HEK293 (cell line): Measurements from ENCODE around the gene CCDC124.

Experiments used
- CTCF ChIA-PET: fragments of 350-600 bp; formaldehyde crosslinking; extraction: SDS; loops from one replicate; lab custom pipeline; 2021; ENCODE audit warnings: antibody characterized with exemption; lab: Yijun Ruan, JAX
- POLR2A ChIA-PET: fragments of 300-600 bp; formaldehyde crosslinking; extraction: SDS; loops from one replicate; lab custom pipeline; 2020; ENCODE audit warnings: antibody characterized with exemption, inconsistent platforms; lab: Yijun Ruan, JAX
- H3K27ac ChIP-seq: fragments of 200-500 bp; sonication (Bioruptor generic); 2 replicates; pipeline ENCODE4 v1.5.1; 2014; ENCODE audit warnings: low read depth, low read length, control low read depth, inconsistent platforms; ENCODE audit errors: extremely low read depth
- H3K36me3 ChIP-seq, 2 experiments: fragments of 200-500 bp in 1 of 2; sonication (Bioruptor generic) in 1 of 2; 1 replicate in 1 of 2; 2 replicates in 1 of 2; pipeline ENCODE4 v1.5.1; 2014 to 2017; ENCODE audit warnings: inconsistent platforms in 2 of 2, low read length in 2 of 2; ENCODE audit not compliant: control insufficient read depth in 2 of 2, insufficient read depth in 1 of 2
- H3K4me1 ChIP-seq: fragments of 200-500 bp; sonication (Bioruptor generic); 2 replicates; pipeline ENCODE4 v1.5.1; 2014; ENCODE audit warnings: mild to moderate bottlenecking, low read length, inconsistent platforms; ENCODE audit not compliant: control insufficient read depth, insufficient read depth
- H3K4me3 ChIP-seq: 2 replicates; pipeline ENCODE4 v1.5.1; 2011; ENCODE audit warnings: low read depth, mild to moderate bottlenecking, control low read depth, low read length, moderate library complexity
- H3K9me3 ChIP-seq: fragments of 200-500 bp; sonication (Bioruptor generic); 2 replicates; pipeline ENCODE4 v1.5.1; 2014; ENCODE audit warnings: low read depth, low read length, inconsistent platforms; ENCODE audit not compliant: control insufficient read depth, insufficient read depth
- FEZF1 ChIP-seq: fragments of 450-650 bp; formaldehyde crosslinking; IDR thresholded peaks from 2 replicates; pipeline ENCODE4 v1.5.1; 2016; ENCODE audit warnings: missing biosample characterization, missing genetic modification characterization
- HOXD13 ChIP-seq: sonication (generic); formaldehyde crosslinking; IDR thresholded peaks from 2 replicates; pipeline ENCODE4 v1.8.0; 2022; ENCODE audit warnings: missing genetic modification reagents, borderline replicate concordance
- IKZF3 ChIP-seq: fragments of 450-650 bp; IDR thresholded peaks from 2 replicates; pipeline ENCODE4 v1.5.0; 2018; ENCODE audit warnings: missing biosample characterization, mild to moderate bottlenecking, missing genetic modification characterization, moderate library complexity
- OSR2 ChIP-seq: fragments of 450-650 bp; formaldehyde crosslinking; IDR thresholded peaks from 2 replicates; pipeline ENCODE4 v1.5.1; 2016; ENCODE audit warnings: missing biosample characterization, missing genetic modification characterization
- PRDM1 ChIP-seq: fragments of 450-650 bp; formaldehyde crosslinking; IDR thresholded peaks from 2 replicates; pipeline ENCODE4; 2016; ENCODE audit warnings: missing biosample characterization, missing genetic modification characterization
- SP2 ChIP-seq: fragments of 450-650 bp; formaldehyde crosslinking; IDR thresholded peaks from 2 replicates; pipeline ENCODE4 v1.5.1; 2016; ENCODE audit warnings: missing biosample characterization, missing genetic modification characterization
- YY2 ChIP-seq: fragments of 450-650 bp; formaldehyde crosslinking; IDR thresholded peaks from 2 replicates; pipeline ENCODE4 v1.5.1; 2016; ENCODE audit warnings: missing biosample characterization, missing genetic modification characterization
- ZBTB17 ChIP-seq: fragments of 450-650 bp; formaldehyde crosslinking; IDR thresholded peaks from 2 replicates; pipeline ENCODE4 v1.5.1; 2016; ENCODE audit warnings: missing biosample characterization, missing genetic modification characterization
- ZBTB20 ChIP-seq: fragments of 450-650 bp; formaldehyde crosslinking; IDR thresholded peaks from 2 replicates; pipeline ENCODE4 v1.5.1; 2016; ENCODE audit warnings: missing biosample characterization, missing genetic modification characterization
- ZBTB48 ChIP-seq: fragments of 450-650 bp; formaldehyde crosslinking; IDR thresholded peaks from 2 replicates; pipeline ENCODE4 v1.5.1; 2016; ENCODE audit warnings: missing biosample characterization, missing genetic modification characterization
- ZBTB8A ChIP-seq: fragments of 450-650 bp; formaldehyde crosslinking; IDR thresholded peaks from 2 replicates; pipeline ENCODE4 v1.5.1; 2016; ENCODE audit warnings: missing biosample characterization, missing genetic modification characterization
- ZFP41 ChIP-seq: fragments of 450-650 bp; formaldehyde crosslinking; IDR thresholded peaks from 2 replicates; pipeline ENCODE4 v1.5.1; 2016; ENCODE audit warnings: missing biosample characterization, missing genetic modification characterization, borderline replicate concordance
- ZNF146 ChIP-seq: fragments of 450-650 bp; formaldehyde crosslinking; IDR thresholded peaks from 2 replicates; pipeline ENCODE4 v1.5.1; 2016; ENCODE audit warnings: missing biosample characterization, missing genetic modification characterization
- ZNF366 ChIP-seq: fragments of 450-650 bp; formaldehyde crosslinking; conservative IDR thresholded peaks from 2 replicates; pipeline ENCODE4 v1.5.1; 2016; ENCODE audit warnings: missing biosample characterization, missing genetic modification characterization
- ZNF529 ChIP-seq: fragments of 450-650 bp; formaldehyde crosslinking; IDR thresholded peaks from 2 replicates; pipeline ENCODE4 v1.5.1; 2017; ENCODE audit warnings: missing genetic modification characterization, missing biosample characterization; ENCODE audit not compliant: insufficient replicate concordance
- ZNF658 ChIP-seq: fragments of 450-650 bp; formaldehyde crosslinking; IDR thresholded peaks from 2 replicates; pipeline ENCODE4; 2016; ENCODE audit warnings: missing biosample characterization, missing genetic modification characterization
- ZNF664 ChIP-seq: fragments of 450-650 bp; formaldehyde crosslinking; IDR thresholded peaks from 2 replicates; pipeline ENCODE4 v1.5.1; 2016; ENCODE audit warnings: missing biosample characterization, missing genetic modification characterization
- ZNF76 ChIP-seq: fragments of 450-650 bp; formaldehyde crosslinking; IDR thresholded peaks from 2 replicates; pipeline ENCODE4; 2016; ENCODE audit warnings: low read depth, missing biosample characterization, missing genetic modification characterization, borderline replicate concordance
- ZSCAN30 ChIP-seq: fragments of 450-650 bp; IDR thresholded peaks from 2 replicates; pipeline ENCODE4 v1.5.1; 2018; ENCODE audit warnings: missing biosample characterization, mild to moderate bottlenecking, missing genetic modification characterization, moderate library complexity
- TF ChIP-seq, protein P1 (sequence below): fragments of 450-650 bp; formaldehyde crosslinking; IDR thresholded peaks from 2 replicates; pipeline ENCODE4 v1.5.1; 2016; ENCODE audit warnings: missing biosample characterization, missing genetic modification characterization, borderline replicate concordance
- TF ChIP-seq, protein P2 (sequence below): fragments of 450-650 bp; formaldehyde crosslinking; IDR thresholded peaks from 2 replicates; pipeline ENCODE4 v1.5.1; 2016; ENCODE audit warnings: missing biosample characterization, missing genetic modification characterization, low read depth
- TF ChIP-seq, protein P3 (sequence below): fragments of 450-650 bp; formaldehyde crosslinking; IDR thresholded peaks from 2 replicates; pipeline ENCODE4 v1.5.1; 2016; ENCODE audit warnings: missing biosample characterization, missing genetic modification characterization

The CCDC124 gene

DNA sequence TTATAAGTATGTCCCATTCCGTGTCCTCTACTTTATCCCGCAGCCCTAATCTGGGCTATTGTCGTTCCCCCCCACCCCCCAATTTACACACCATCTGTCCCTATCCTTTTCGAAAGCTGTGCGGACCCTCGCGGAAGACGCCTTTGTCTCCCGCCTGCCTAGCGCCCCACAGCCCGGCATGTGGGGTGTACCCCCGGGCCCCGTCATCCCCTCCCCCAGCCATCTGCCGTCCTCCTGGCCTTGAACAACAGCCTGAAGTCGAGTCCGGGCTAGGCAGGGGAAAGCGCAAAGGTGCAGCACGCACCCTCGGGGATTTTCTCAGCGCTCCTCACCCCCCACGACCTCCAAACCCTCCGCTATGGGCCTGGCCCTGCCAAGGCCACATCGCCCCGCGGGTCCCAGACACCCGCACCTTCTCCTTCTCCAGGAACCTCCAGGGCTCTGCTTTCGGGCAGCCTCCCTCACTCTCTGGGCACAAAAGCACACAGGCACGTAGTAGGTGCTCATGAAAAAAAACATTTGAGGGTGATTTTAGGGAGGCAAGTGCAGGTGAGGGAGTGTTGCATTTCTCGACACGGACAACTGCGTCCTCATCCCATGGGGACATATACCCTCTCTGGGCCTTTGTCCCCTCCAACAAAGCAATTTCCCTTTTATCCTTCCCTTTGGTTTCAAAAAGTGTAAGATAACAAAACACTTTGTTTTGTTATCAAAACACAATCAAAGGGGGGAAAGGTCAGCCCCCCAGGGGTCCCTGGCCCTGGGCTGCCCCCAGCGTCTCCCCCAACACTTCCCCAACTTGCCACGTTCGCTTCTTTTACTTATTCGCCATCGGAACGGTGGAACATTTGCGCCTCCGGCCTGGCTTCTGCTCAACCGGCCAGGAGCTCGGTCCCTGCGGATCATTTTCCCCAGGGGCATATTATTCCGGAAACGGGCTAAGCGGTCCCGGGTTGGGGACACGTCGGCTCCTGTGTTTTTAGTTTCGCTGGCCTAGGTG is 16.4 kb downstream of the CCDC124 start:
- ChIA-PET CTCF (interaction anchor here (0.8 to 9.4 kb wide), 2 partner anchors 11 to 48 kb away, joined by 3 to 92 read pairs; no protein-coding TSS in a partner anchor), POLR2A (interaction anchor here (0.5 to 2.2 kb wide), 5 partner anchors 38 to 461 kb away, joined by 3 to 5 read pairs (median 4); no protein-coding TSS in a partner anchor)
- H3K27ac ChIP-seq: no peak overlapping the region
- peaks cover 6% of the 10 kb centered on the region; the same call in 1 of the 2 replicates for H3K4me1 ChIP-seq
- peaks cover 0 to 8% of the 10 kb centered on the region in 2 experiments; a peak in 1 of 3 replicates for H3K36me3 ChIP-seq
- TF ChIP-seq, protein P1, sequence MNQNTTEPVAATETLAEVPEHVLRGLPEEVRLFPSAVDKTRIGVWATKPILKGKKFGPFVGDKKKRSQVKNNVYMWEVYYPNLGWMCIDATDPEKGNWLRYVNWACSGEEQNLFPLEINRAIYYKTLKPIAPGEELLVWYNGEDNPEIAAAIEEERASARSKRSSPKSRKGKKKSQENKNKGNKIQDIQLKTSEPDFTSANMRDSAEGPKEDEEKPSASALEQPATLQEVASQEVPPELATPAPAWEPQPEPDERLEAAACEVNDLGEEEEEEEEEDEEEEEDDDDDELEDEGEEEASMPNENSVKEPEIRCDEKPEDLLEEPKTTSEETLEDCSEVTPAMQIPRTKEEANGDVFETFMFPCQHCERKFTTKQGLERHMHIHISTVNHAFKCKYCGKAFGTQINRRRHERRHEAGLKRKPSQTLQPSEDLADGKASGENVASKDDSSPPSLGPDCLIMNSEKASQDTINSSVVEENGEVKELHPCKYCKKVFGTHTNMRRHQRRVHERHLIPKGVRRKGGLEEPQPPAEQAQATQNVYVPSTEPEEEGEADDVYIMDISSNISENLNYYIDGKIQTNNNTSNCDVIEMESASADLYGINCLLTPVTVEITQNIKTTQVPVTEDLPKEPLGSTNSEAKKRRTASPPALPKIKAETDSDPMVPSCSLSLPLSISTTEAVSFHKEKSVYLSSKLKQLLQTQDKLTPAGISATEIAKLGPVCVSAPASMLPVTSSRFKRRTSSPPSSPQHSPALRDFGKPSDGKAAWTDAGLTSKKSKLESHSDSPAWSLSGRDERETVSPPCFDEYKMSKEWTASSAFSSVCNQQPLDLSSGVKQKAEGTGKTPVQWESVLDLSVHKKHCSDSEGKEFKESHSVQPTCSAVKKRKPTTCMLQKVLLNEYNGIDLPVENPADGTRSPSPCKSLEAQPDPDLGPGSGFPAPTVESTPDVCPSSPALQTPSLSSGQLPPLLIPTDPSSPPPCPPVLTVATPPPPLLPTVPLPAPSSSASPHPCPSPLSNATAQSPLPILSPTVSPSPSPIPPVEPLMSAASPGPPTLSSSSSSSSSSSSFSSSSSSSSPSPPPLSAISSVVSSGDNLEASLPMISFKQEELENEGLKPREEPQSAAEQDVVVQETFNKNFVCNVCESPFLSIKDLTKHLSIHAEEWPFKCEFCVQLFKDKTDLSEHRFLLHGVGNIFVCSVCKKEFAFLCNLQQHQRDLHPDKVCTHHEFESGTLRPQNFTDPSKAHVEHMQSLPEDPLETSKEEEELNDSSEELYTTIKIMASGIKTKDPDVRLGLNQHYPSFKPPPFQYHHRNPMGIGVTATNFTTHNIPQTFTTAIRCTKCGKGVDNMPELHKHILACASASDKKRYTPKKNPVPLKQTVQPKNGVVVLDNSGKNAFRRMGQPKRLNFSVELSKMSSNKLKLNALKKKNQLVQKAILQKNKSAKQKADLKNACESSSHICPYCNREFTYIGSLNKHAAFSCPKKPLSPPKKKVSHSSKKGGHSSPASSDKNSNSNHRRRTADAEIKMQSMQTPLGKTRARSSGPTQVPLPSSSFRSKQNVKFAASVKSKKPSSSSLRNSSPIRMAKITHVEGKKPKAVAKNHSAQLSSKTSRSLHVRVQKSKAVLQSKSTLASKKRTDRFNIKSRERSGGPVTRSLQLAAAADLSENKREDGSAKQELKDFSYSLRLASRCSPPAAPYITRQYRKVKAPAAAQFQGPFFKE: no peak
- 0 out of 2 replicates have a peak, but pooled peaks have one; percentile 39 for TF ChIP-seq ZBTB20 (tag by site-specific recombination)
- peak; percentile 86 for TF ChIP-seq ZBTB8A (tag by site-specific recombination)
- peak; percentile 72 for TF ChIP-seq ZNF146 (tag by site-specific recombination)
- TF ChIP-seq, protein P2, sequence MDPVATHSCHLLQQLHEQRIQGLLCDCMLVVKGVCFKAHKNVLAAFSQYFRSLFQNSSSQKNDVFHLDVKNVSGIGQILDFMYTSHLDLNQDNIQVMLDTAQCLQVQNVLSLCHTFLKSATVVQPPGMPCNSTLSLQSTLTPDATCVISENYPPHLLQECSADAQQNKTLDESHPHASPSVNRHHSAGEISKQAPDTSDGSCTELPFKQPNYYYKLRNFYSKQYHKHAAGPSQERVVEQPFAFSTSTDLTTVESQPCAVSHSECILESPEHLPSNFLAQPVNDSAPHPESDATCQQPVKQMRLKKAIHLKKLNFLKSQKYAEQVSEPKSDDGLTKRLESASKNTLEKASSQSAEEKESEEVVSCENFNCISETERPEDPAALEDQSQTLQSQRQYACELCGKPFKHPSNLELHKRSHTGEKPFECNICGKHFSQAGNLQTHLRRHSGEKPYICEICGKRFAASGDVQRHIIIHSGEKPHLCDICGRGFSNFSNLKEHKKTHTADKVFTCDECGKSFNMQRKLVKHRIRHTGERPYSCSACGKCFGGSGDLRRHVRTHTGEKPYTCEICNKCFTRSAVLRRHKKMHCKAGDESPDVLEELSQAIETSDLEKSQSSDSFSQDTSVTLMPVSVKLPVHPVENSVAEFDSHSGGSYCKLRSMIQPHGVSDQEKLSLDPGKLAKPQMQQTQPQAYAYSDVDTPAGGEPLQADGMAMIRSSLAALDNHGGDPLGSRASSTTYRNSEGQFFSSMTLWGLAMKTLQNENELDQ (tag by site-specific recombination): no peak
- TF ChIP-seq ZNF664 (tag by site-specific recombination): peak; percentile 98
- TF ChIP-seq ZNF658: no peak
- peak; percentile 48 for TF ChIP-seq OSR2 (tag by site-specific recombination)
- TF ChIP-seq ZNF366 (tag by site-specific recombination): no peak
- no peak for TF ChIP-seq FEZF1 (tag by site-specific recombination)
- TF ChIP-seq ZFP41 (tag by site-specific recombination): no peak
- no peak for TF ChIP-seq SP2 (tag by site-specific recombination)
- no peaks in the 10 kb centered on the region for H3K9me3 ChIP-seq
- no peak overlapping the region for H3K4me3 ChIP-seq

DNA sequence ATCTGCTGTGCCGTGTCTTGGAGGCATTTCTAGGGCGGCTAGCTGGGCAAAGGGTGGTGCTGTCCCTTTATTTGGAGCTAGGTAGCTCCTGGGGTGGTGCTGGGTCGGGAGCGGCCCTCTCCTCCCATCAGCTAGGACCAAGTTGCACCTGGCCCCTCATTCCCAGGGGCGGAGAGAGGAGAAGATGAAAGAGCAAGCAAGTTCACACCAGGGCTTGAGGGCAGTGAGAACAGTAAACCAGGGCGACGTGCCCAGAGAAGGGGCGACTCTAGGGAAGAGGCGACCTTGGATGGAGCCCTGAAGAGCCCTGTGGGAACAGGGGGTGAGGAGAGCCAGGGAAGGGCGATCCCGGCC is 17.1 kb downstream of the CCDC124 start:
- POLR2A ChIA-PET: interaction anchor here (0.7 kb wide), 1 partner anchor 270 kb away, joined by 3 read pairs; no protein-coding TSS in a partner anchor
- H3K9me3 ChIP-seq: no peaks in the 10 kb centered on the region
- H3K4me1 ChIP-seq: peaks cover 6% of the 10 kb centered on the region; the same call in 1 of the 2 replicates
- peaks cover 0 to 3% of the 10 kb centered on the region in 2 experiments; a peak in 1 of 3 replicates for H3K36me3 ChIP-seq
- no peak overlapping the region for H3K27ac ChIP-seq
- CTCF ChIA-PET: interaction anchor here (0.8 to 9.4 kb wide), 2 partner anchors 12 to 48 kb away, joined by 3 to 92 read pairs; no protein-coding TSS in a partner anchor
- H3K4me3 ChIP-seq: no peak overlapping the region
- TF ChIP-seq, protein P3, sequence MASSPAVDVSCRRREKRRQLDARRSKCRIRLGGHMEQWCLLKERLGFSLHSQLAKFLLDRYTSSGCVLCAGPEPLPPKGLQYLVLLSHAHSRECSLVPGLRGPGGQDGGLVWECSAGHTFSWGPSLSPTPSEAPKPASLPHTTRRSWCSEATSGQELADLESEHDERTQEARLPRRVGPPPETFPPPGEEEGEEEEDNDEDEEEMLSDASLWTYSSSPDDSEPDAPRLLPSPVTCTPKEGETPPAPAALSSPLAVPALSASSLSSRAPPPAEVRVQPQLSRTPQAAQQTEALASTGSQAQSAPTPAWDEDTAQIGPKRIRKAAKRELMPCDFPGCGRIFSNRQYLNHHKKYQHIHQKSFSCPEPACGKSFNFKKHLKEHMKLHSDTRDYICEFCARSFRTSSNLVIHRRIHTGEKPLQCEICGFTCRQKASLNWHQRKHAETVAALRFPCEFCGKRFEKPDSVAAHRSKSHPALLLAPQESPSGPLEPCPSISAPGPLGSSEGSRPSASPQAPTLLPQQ (tag by site-specific recombination): no peak
- TF ChIP-seq PRDM1 (tag by site-specific recombination) (0 out of 2 replicates have a peak, but pooled peaks have one; percentile 7), ZNF76 (tag by site-specific recombination) (peak; percentile 81), IKZF3 (tag by site-specific recombination) (peak; percentile 64), ZSCAN30 (tag by site-specific recombination) (no peak), ZBTB48 (peak; percentile 77; the same call in 1 of the 2 replicates), YY2 (tag by site-specific recombination) (no peak), ZNF529 (no peak), HOXD13 (no peak), ZBTB17 (tag by site-specific recombination) (peak; percentile 56; the same call in 1 of the 2 replicates), ZBTB20 (tag by site-specific recombination) (peak; percentile 23; the same call in 1 of the 2 replicates)
